ENCODE measurements around the gene PLXNB3. TPM values are rescaled to one million over a fixed set of nuclear protein-coding genes. Genes with fewer than 3 reads are reported as not detected.

The PLXNB3 gene
- total RNA-seq, 1 experiment from 2014 or later, result 2.5 TPM

- DNase-seq (ENCODE audit: low spot score) (no peak), ATAC-seq (no peak)
- Mint-ChIP-seq H3K27ac (peak overlapping the region; percentile 93), H3K27me3 (ENCODE audit: low read depth) (no peaks in the 10 kb centered on the region), H3K4me3 (peak overlapping the region; percentile 6; the same call in 1 of the 2 replicates), H3K4me1 (peaks cover 63% of the 10 kb centered on the region), H3K36me3 (peaks cover 9% of the 10 kb centered on the region; the same call in 1 of the 2 replicates), H3K9me3 (no peaks in the 10 kb centered on the region)
- TF ChIP-seq ATF6 (CRISPR knock-in tag; IDR thresholded peaks at IDR 0.05) (no peak), TP53 (CRISPR knock-in tag; IDR thresholded peaks at IDR 0.05) (no peak), ZNF263 (CRISPR knock-in tag; IDR thresholded peaks at IDR 0.05; ENCODE audit: low read depth) (no peak), CBFB (CRISPR knock-in tag; IDR thresholded peaks at IDR 0.05; ENCODE audit: low read depth) (no peak), USF2 (CRISPR knock-in tag; IDR thresholded peaks at IDR 0.05) (no peak), KAT7 (CRISPR knock-in tag; IDR thresholded peaks at IDR 0.05; ENCODE audit: borderline replicate concordance) (no peak), CREB1 (CRISPR knock-in tag; IDR thresholded peaks at IDR 0.05) (no peak), GRHL2 (CRISPR knock-in tag; IDR thresholded peaks at IDR 0.05; ENCODE audit: insufficient replicate concordance, severe bottlenecking) (no peak), MXD4 (CRISPR knock-in tag; IDR thresholded peaks at IDR 0.05; ENCODE audit: borderline replicate concordance) (no peak), ZNF416 (CRISPR knock-in tag; IDR thresholded peaks at IDR 0.05) (no peak), ZSCAN18 (CRISPR knock-in tag; IDR thresholded peaks at IDR 0.05) (no peak), ZNF219 (CRISPR knock-in tag; IDR thresholded peaks at IDR 0.05; ENCODE audit: borderline replicate concordance) (no peak), NFYB (CRISPR knock-in tag; conservative IDR thresholded peaks at IDR 0.05; ENCODE audit: low read depth) (no peak), E2F1 (CRISPR knock-in tag; IDR thresholded peaks at IDR 0.05) (no peak), NR3C1 (CRISPR knock-in tag; conservative IDR thresholded peaks at IDR 0.05; ENCODE audit: low read depth) (no peak), STAT6 (CRISPR knock-in tag; conservative IDR thresholded peaks at IDR 0.05; ENCODE audit: low read depth) (no peak)
- POLR2A ChIA-PET, result no interaction called here
- CTCF ChIA-PET, result no interaction called here
Measured at GRCh38 chrX:153825042-153825441, 61.0 kb downstream of the PLXNB3 start.

Other genes starting within 250 kb of the PLXNB3 start
- gene ATP2B3, start 246.6 kb upstream of the PLXNB3 start, total RNA-seq (2021), result 0.28 to 0.32 TPM (median 0.30 TPM) in 3 replicates
- 15.2 to 17.4 TPM (median 15.4 TPM) in 3 replicates for gene CCNQ, start 165.1 kb upstream of the PLXNB3 start, total RNA-seq (2021)
- gene DUSP9, start 117.0 kb upstream of the PLXNB3 start, total RNA-seq (2021), result 2.5 to 2.8 TPM (median 2.5 TPM) in 3 replicates
- 8.6 to 14.3 TPM (median 12.1 TPM) in 3 replicates for gene PNCK, start 90.4 kb upstream of the PLXNB3 start, total RNA-seq (2021)
- gene SLC6A8, start 76.3 kb upstream of the PLXNB3 start, total RNA-seq (2021), result 102 to 112 TPM (median 110 TPM) in 3 replicates
- 142 to 150 TPM (median 144 TPM) in 3 replicates for gene BCAP31, start 39.9 kb upstream of the PLXNB3 start, total RNA-seq (2021)
- gene ABCD1, start 39.4 kb upstream of the PLXNB3 start, total RNA-seq (2021), result 9.1 to 10.4 TPM (median 9.5 TPM) in 3 replicates
- not detected in 3 replicates for gene SRPK3, start 16.8 kb downstream of the PLXNB3 start, total RNA-seq (2021)
- 50.4 to 52.9 TPM (median 52.4 TPM) in 3 replicates for gene IDH3G, start 30.1 kb downstream of the PLXNB3 start, total RNA-seq (2021)
- gene SSR4, start 30.4 kb downstream of the PLXNB3 start, total RNA-seq (2021), result 203 to 237 TPM (median 232 TPM) in 3 replicates
- gene PDZD4, start 66.3 kb downstream of the PLXNB3 start, total RNA-seq (2021), result 120 to 175 TPM (median 161 TPM) in 3 replicates
- gene L1CAM, start 121.9 kb downstream of the PLXNB3 start, total RNA-seq (2021), result 40.2 to 55.2 TPM (median 49.4 TPM) in 3 replicates
- gene AVPR2, start 140.4 kb downstream of the PLXNB3 start, total RNA-seq (2021), result 0.11 TPM in 1 of 3 replicates, not detected in the others
- gene ARHGAP4, start 162.0 kb downstream of the PLXNB3 start, total RNA-seq (2021), result 52.1 to 66.9 TPM (median 65.3 TPM) in 3 replicates
- gene NAA10, start 170.8 kb downstream of the PLXNB3 start, total RNA-seq (2021), result 97.1 to 107 TPM (median 101 TPM) in 3 replicates
- gene RENBP, start 180.4 kb downstream of the PLXNB3 start, total RNA-seq (2021), result 14.0 to 18.6 TPM (median 16.2 TPM) in 3 replicates
- gene HCFC1, start 207.6 kb downstream of the PLXNB3 start, total RNA-seq (2021), result 121 to 130 TPM (median 125 TPM) in 3 replicates
- gene TMEM187, start 208.5 kb downstream of the PLXNB3 start, total RNA-seq (2021), result 8.4 to 12.3 TPM (median 10.1 TPM) in 3 replicates

Data from WTC11 (cell line).